CD4-positive, alpha-beta T cell treated with Interleukin-15 for 1 hour (primary cell): ENCODE data around the gene GLB1L2.
"Not testable (repeated sequence)": the region's sequence is repeated elsewhere in the genome, so short reads cannot be mapped to it uniquely, and the experiment has no call there.

Experiments
- DNase-seq: peaks from one replicate; pipeline ENCODE4 v3.0.0-alpha.2; 2020

GLB1L2 gene

GRCh38 chr11:134328433-134328832 lies 3.4 kb upstream of the GLB1L2 start:
- no peak for DNase-seq

- DNase-seq, result no peak
Observed at GRCh38 chr11:134330611-134331353, 1.0 kb upstream of the GLB1L2 start.

GRCh38 chr11:134332189-134332631 lies 422 bp downstream of the GLB1L2 start:
- no peak for DNase-seq

DNA sequence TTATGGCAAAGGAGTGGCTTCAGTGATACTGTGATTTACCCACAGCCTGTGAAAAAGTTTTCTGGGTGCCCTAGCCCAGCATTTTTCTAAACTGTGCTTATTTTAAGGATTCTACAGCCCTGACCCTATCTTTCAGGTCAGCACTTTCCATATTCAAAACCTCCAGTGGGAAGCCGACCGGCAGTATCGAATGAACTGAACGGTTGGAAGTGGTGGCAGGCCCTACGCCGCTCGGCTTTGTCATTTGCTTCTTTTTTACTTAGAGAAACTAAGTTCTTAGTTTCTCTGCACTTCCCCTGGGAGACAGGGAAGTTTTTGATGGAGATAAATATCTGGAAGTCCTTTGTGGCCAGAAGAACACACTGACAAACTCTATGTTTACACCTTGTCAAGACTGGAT lies 994 bp downstream of the GLB1L2 start:
- no peak for DNase-seq

DNA sequence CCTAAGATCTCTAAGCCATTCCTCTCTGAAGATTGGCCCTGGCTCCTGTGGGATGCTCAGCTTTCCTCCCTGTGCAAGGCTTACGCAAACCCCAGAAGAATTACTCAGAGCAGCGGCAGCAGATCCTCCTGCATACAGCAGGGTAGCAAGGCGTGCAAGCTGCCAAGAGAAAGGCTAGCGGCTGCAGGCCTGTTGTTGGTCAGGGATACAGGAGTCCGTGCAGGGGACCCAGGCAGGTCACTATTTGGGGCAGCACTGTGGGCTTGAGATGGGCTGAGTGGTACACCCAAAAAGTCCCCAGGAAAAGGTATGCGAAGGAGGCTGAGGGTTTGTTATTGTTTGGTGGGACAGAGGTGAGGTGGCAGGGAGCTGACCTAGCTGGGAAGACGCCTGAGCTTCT lies 1.5 kb downstream of the GLB1L2 start:
- DNase-seq, result no peak

GRCh38 chr11:134333946-134334345 lies 2.2 kb downstream of the GLB1L2 start:
- DNase-seq, result no peak

- no peak for DNase-seq
Observed at GRCh38 chr11:134334796-134335571, 3.2 kb downstream of the GLB1L2 start.

DNA sequence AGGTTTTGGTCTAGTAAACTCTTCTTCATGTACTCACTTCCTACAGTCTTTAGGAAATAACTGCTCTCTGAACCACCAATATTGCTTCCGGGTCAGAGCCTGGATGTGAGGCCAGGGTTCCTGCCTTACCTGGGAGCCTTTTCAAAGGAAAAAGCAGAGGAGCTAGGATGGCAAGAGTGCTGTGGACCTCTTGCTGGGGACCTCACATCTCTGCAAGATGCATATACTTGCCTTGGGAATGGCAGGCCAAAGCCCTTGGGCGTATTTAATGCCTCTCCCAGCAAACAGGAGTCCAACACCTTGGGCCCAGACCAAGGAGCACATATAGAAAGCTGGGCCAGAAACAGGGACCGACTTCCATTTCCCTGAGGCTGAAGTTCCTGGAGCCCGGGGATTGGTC lies 5.3 kb downstream of the GLB1L2 start:
- DNase-seq, result no peak

GRCh38 chr11:134338068-134338467 lies 6.3 kb downstream of the GLB1L2 start:
- DNase-seq, result no peak

GRCh38 chr11:134338654-134339053 lies 6.9 kb downstream of the GLB1L2 start:
- no peak for DNase-seq

GRCh38 chr11:134339756-134340155 lies 8.0 kb downstream of the GLB1L2 start:
- DNase-seq, result no peak

DNA sequence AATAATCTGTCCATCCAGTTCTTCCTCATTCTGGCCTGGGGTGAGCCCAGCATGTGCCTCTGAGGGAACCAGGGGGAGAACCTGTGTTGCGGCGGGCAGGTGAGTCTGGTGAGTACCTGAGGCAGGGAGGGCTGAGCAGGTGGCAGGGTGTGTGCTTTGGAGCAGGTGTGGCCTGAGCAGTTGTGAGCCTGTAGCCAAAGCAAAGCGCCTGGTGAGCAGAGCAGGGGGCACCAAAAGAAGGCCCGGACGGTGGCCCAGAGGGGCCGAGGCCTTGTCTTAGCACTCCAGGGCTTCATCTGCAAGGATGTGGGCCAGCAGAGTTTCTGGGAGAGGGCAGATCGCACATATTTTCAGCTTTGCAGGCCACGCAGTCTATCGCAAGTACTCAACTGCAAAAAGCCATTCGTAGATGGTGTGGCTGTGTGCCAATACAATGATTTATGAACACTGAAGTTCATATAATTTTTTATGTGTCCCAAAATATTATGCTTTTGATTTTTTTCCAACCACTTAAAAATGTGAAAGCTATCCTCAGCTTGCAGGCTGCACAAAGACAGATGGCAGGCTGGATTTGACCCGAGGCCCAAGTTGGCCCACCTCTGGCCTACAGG lies 8.7 kb downstream of the GLB1L2 start:
- no peak for DNase-seq

GRCh38 chr11:134341805-134342571 lies 10.2 kb downstream of the GLB1L2 start:
- no peak for DNase-seq

DNA sequence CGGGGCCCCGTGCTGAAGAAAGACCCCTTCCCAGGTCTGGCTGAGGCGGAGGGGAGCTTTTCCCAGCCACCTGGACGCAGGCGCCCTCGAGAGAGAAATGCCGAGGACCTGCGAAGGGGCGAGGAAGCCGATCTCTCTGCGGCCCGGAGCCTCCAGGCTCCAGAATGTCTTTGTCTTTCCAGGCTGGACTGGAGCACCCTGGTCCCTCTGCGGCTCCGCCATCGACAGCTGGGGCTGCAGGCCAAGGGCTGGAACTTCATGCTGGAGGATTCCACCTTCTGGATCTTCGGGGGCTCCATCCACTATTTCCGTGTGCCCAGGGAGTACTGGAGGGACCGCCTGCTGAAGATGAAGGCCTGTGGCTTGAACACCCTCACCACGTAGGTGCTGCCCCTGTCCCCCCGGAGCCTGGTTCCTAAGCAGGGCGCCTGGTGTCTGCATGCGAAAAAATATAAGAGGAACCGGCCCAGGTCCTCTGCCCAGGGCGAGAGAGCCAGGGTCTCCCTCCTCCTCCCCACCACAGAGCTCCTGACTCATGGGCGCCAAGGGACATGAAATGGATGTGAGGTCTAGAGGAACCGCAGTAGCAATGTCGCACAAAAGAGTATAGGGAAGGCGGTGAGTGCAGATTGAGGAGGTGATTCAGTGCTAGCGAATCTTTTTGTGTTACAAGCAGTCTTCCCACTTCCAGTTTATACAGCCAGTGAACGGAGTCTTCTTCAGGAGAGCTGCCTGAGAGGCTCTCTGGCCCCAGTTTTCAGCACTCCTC lies 11.0 kb downstream of the GLB1L2 start:
- no peak for DNase-seq

DNA sequence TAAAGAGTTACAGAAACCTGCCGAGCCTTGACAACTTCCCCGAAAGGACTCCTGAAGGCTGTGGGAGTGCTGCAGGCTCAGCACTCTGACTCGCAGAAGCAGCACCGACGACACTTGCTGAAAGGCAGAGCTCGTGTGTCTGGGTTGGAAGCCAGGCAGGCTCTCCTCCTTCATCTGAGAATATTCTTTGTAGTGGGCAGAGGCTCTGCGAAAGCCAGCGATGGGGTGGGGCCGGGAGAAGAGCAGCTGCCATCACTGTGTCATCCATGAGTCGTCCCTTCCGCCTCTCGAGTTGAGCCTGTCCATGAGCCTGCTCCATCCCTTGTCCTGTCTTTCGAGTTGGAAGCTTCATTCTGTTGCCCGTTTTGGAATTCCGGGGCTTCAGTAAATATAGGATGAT lies 11.9 kb downstream of the GLB1L2 start:
- DNase-seq, result no peak

DNA sequence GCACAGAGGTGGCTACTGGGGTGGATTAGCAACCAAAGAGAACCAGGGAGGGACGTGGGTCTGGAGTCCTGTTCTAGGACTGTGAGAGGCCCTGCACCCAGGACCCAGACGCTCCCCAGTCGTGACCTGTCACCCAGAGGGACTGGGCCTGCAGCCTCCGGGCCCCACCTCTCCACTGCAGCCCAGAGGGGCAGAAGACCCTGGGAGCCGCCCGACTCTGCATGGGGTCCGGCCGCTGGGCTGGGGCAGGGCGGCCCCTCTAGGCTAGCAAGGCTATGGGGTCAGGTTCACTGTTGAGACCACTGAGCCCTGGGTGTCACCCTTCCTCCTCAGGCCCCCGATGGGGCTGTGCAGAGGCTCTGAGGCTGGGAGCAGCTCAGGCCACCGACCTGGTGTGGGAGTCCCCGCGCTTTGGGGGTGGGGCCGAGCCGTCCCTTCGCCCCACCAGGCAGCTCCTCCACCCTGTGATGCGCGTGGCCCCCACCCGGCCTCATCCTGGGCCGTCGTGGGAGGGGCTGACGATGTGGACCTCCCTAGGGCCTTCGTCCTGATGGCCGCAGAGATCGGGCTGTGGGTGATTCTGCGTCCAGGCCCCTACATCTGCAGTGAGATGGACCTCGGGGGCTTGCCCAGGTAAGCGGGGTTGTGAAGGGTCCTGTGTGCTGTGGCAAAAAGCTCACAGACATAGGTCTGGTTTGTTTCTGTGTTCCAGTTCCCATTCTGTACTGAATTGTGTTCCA lies 12.9 kb downstream of the GLB1L2 start:
- not testable (repeated sequence) for DNase-seq

DNA sequence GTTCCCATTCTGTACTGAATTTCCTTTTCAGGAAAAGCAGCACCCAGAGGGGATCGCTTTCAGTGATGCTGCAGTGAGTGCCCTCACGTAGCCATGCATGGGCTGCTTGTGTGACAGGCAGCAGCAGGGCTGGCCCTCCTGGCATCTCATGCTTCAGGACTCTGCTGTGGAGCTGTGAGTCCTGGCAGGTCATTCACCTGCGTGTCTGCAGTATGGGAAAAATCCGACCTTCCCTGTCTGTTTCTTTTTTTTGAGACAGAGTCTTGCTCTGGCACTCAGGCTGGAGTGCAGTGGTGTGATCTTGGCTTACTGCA lies 13.4 kb downstream of the GLB1L2 start:
- DNase-seq, result no peak

DNA sequence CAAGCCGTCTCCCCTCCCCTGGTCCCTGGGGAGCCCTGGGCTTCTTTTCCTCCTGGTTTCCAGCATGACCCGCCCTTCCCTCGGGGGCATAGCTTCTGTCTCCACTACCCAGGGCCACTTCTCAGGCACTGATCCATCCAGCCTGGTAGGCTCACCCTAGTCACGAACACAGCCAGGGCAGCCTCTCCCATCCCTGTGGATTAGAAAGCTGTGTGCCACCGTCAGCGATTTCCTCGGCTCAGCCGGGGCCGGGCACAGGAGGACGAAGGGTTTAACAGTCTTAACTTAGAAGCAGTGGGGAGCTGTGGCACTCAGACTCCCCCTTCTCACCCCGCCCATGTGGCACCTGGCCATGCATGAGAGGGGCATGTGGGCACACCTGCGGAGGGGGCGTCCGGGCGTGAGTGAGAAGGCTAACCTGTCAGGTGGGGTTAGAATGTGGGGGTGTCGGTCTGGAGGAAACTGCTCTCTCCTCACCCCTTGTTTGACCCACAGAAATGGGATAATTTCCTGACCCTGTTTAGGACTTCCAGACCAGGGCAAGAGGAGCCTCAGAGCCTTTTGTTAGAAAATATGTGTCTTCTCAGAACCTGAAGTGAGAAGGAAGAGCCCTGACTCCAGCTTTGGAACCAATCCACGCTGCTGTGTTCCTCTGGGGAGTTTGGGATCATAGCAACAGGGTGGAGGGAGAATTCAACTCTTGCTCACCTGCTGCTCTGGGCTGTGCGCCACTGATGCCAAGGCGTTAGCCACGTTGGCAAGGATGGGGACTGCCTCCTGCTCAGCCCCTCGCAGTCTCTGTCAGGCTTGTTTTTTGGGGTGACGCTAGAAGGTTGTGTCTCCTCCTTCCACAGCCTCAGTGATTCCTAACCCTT lies 14.6 kb downstream of the GLB1L2 start:
- DNase-seq, result no peak

DNA sequence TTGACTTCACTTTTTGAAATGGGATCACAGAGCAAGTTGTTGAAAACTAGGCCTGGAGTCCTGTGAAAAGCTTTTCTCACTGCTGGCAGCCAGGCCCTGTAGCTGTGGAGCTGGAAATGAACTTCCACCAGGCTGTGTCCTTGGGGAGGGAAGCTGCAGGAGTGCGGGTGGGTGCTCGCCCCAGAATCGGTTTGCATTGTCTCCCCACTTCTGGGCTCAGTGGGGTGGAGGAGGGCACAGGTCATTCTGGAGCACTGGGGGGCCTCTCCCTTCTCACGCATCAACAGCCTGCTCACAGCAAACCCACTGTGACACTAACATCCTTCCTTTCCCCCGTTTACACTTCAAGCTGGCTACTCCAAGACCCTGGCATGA lies 15.2 kb downstream of the GLB1L2 start:
- DNase-seq, result no peak

DNA sequence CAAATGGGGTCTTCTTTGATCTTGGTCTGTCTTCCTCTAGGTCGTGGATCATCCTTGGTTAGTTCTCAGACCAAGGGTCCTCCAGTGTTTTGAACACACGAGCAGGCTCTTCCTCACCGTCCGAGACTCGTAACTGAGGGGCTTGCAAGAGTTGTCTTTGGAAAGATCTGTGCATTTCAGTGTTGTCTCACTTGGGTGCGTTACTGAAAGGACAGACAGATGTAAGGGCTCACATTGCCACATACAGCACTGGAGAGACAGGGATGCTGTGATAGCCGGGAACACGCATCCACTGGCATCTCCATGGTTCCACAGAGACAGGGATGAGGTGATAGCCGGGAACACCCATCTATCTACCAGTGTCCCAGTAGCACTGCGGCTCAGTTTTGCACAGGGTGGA lies 15.7 kb downstream of the GLB1L2 start:
- no peak for DNase-seq
